Measurements from ENCODE around the gene ATP13A4.

ATP13A4 gene

GRCh38 chr3:193499136-193499770 is 55.4 kb downstream of the ATP13A4 start:
- no peak for DNase-seq (ENCODE audit: low read depth)
- TF ChIP-seq, protein P1, sequence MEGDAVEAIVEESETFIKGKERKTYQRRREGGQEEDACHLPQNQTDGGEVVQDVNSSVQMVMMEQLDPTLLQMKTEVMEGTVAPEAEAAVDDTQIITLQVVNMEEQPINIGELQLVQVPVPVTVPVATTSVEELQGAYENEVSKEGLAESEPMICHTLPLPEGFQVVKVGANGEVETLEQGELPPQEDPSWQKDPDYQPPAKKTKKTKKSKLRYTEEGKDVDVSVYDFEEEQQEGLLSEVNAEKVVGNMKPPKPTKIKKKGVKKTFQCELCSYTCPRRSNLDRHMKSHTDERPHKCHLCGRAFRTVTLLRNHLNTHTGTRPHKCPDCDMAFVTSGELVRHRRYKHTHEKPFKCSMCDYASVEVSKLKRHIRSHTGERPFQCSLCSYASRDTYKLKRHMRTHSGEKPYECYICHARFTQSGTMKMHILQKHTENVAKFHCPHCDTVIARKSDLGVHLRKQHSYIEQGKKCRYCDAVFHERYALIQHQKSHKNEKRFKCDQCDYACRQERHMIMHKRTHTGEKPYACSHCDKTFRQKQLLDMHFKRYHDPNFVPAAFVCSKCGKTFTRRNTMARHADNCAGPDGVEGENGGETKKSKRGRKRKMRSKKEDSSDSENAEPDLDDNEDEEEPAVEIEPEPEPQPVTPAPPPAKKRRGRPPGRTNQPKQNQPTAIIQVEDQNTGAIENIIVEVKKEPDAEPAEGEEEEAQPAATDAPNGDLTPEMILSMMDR (conservative IDR thresholded peaks at IDR 0.05; ENCODE audit: low read length) = no peak
- no peak overlapping the region for H3K4me3 ChIP-seq (ENCODE audit: low read length)

GRCh38 chr3:193498215-193498614 is 56.5 kb downstream of the ATP13A4 start:
- DNase-seq (ENCODE audit: low read depth) = no peak
- TF ChIP-seq, protein P1 (conservative IDR thresholded peaks at IDR 0.05; ENCODE audit: low read length) = no peak
- H3K4me3 ChIP-seq (ENCODE audit: low read length) = no peak overlapping the region

- DNase-seq (ENCODE audit: low read depth) = no peak
- no peak overlapping the region for H3K4me3 ChIP-seq (ENCODE audit: low read length)
- TF ChIP-seq, protein P1 (conservative IDR thresholded peaks at IDR 0.05; ENCODE audit: low read length) = no peak
These were observed 58.0 kb downstream of the ATP13A4 start for GRCh38 chr3:193496658-193497057.

DNA sequence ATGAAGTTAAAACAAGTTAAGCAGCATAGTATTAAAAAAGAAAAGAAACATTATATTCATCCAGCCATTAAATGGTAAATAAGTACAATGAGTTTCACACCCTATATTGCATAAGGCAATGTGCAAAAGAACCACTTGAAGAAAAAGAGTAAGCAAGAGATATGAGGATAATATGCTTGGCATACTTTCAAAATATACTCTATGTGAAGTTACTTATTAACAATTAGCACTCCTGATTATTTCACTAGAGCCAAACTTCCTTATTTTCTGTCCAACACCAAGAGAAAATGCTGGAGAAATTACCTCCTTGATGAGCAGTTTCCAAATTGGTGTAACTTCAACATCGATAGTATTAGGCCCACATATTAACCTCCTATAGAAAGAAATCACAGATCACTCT is 63.7 kb downstream of the ATP13A4 start:
- TF ChIP-seq, protein P1 (conservative IDR thresholded peaks at IDR 0.05; ENCODE audit: low read length) = no peak
- no peak for DNase-seq (ENCODE audit: low read depth)
- no peak overlapping the region for H3K4me3 ChIP-seq (ENCODE audit: low read length)

DNA sequence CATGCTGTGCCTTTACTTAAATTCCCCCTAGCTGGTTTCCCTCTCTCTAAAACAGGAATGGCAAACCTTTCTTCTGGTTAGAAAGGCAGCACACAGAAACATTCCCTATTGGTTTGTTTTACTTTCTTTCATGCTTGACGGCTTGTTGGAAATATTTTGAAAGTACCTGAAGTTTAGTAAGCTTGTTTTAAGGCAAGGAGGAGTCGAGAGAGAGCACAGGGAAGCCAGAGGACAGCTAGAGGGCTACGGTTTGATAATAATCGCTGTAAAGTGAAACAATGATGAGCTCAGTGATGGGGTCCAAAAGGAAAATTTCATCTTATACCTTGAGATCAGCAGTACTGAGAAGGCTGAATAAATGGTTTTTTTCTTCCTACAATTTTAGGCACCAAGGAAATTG is 64.1 kb downstream of the ATP13A4 start:
- TF ChIP-seq, protein P1 (conservative IDR thresholded peaks at IDR 0.05; ENCODE audit: low read length) = no peak
- H3K4me3 ChIP-seq (ENCODE audit: low read length) = no peak overlapping the region
- no peak for DNase-seq (ENCODE audit: low read depth)

GRCh38 chr3:193489949-193490348 is 64.7 kb downstream of the ATP13A4 start:
- no peak for DNase-seq (ENCODE audit: low read depth)
- TF ChIP-seq, protein P1 (conservative IDR thresholded peaks at IDR 0.05; ENCODE audit: low read length) = no peak
- no peak overlapping the region for H3K4me3 ChIP-seq (ENCODE audit: low read length)

DNA sequence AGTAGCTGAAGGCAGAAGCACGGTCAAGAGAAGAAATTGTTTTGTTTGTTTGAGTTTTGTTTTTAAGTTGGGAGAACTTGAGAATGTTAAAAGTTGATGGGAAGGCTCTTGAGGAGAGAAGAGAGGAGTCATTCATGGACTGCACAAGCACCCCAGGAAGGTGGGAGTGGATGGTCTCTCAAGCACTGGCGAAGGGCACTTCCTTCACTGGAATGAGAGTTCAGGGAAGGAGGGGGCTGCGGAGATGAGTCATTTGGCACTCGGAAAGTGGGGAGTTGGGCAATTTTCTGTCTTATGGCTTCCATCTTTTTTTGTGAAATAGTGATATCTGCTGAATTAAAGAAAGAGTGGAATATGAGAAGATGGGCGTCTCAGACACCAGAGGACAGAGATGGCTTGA is 66.0 kb downstream of the ATP13A4 start:
- TF ChIP-seq, protein P1 (conservative IDR thresholded peaks at IDR 0.05; ENCODE audit: low read length) = no peak
- no peak for DNase-seq (ENCODE audit: low read depth)
- no peak overlapping the region for H3K4me3 ChIP-seq (ENCODE audit: low read length)

Measured in AG10803 (cell line).